ENCODE results near the gene KCNJ6.

DNA sequence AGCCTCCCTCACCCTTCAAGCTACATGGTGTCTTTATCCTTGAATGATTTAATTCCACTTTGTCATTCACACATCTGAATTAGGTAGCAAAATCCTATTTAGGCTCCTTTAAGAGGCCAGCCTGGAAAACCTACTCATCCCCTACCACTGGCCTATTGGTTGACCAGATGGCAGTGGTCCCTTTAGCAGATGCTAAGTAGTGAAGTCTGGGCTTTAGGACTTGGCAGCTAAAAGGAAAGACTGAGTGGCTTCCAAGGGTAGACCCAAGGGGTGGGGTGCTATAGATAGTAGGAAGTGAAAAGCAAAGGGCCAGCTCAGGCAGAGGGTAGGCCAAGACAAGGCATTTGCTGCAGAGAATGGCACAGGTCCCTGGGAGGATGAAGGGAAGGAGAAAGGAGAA, 46.6 kb downstream of the KCNJ6 start:
- TF ChIP-seq TEAD4 (IDR thresholded peaks at IDR 0.05; ENCODE audit: low read depth, low read length) (no peak), TBP (IDR thresholded peaks at IDR 0.05; ENCODE audit: low read depth, low read length) (no peak), EZH2 (IDR thresholded peaks at IDR 0.05; ENCODE audit: low read depth, low read length, severe bottlenecking) (no peak), RBBP5 (IDR thresholded peaks at IDR 0.05; ENCODE audit: borderline replicate concordance, low read depth, low read length) (no peak), SP1 (IDR thresholded peaks at IDR 0.05; ENCODE audit: low read depth, low read length) (no peak), JUND (IDR thresholded peaks at IDR 0.05; ENCODE audit: low read length) (no peak), POLR2A (IDR thresholded peaks at IDR 0.05; ENCODE audit: control extremely low read depth in 1 of 2, low read depth in 2 of 2, low read length in 2 of 2) (no peak), EP300 (IDR thresholded peaks at IDR 0.05; ENCODE audit: borderline replicate concordance in 1 of 2, low read depth in 2 of 2, low read length in 2 of 2) (no peak), TAF1 (IDR thresholded peaks at IDR 0.05; ENCODE audit: low read depth, low read length) (no peak)
- TF ChIP-seq, protein P1, sequence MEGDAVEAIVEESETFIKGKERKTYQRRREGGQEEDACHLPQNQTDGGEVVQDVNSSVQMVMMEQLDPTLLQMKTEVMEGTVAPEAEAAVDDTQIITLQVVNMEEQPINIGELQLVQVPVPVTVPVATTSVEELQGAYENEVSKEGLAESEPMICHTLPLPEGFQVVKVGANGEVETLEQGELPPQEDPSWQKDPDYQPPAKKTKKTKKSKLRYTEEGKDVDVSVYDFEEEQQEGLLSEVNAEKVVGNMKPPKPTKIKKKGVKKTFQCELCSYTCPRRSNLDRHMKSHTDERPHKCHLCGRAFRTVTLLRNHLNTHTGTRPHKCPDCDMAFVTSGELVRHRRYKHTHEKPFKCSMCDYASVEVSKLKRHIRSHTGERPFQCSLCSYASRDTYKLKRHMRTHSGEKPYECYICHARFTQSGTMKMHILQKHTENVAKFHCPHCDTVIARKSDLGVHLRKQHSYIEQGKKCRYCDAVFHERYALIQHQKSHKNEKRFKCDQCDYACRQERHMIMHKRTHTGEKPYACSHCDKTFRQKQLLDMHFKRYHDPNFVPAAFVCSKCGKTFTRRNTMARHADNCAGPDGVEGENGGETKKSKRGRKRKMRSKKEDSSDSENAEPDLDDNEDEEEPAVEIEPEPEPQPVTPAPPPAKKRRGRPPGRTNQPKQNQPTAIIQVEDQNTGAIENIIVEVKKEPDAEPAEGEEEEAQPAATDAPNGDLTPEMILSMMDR (IDR thresholded peaks at IDR 0.05; ENCODE audit: control extremely low read depth in 1 of 3, insufficient read depth in 1 of 3, low read depth in 1 of 3, low read length in 3 of 3), result no peak
- TF ChIP-seq, protein P2, sequence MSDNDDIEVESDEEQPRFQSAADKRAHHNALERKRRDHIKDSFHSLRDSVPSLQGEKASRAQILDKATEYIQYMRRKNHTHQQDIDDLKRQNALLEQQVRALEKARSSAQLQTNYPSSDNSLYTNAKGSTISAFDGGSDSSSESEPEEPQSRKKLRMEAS (IDR thresholded peaks at IDR 0.05), result no peak
